ENCODE measurements around the gene SMYD3.

GRCh38 chr1:246216906-246217305 lies 290.2 kb downstream of the SMYD3 start:
- no peak for TF ChIP-seq SIN3A (IDR thresholded peaks at IDR 0.05; ENCODE audit: borderline replicate concordance, insufficient read depth, low read length)
- TF ChIP-seq TAF1 (IDR thresholded peaks at IDR 0.05; ENCODE audit: borderline replicate concordance, insufficient read depth, low read length) = no peak
- TF ChIP-seq POLR2AphosphoS5 (IDR thresholded peaks at IDR 0.05; ENCODE audit: low read depth, low read length) = no peak
- no peak for TF ChIP-seq REST (IDR thresholded peaks at IDR 0.05; ENCODE audit: insufficient read depth in 1 of 2, low read depth in 2 of 2, low read length in 2 of 2)
